Measurements from ENCODE around the gene NLGN1. TPM values are rescaled to one million over a fixed set of nuclear protein-coding genes. Genes with fewer than 3 reads are reported as not detected.

NLGN1 gene
- total RNA-seq, 1 donor from 2014 or later = 4.5 TPM

DNA sequence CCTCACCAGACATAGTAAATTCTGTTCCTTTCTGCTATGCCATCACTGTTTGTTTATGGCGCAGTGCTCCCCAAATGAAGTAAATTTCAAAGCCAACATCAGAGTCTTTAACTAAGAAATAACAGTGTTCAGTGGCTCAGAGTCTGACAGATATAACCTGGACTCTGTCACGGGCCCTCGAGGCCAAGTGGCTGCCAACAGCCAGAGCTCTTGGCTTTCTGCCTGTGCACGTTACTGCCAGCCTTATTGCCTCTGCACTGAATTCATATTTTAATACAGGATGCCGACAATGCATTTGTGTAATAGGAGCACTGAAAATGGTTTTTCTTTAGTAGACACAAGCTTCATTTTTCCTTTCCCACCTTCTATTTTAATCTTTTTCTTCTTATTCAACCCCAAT lies 219.9 kb downstream of the NLGN1 start:
- DNase-seq (ENCODE audit: low read depth) = no peak
- TF ChIP-seq, protein P1, sequence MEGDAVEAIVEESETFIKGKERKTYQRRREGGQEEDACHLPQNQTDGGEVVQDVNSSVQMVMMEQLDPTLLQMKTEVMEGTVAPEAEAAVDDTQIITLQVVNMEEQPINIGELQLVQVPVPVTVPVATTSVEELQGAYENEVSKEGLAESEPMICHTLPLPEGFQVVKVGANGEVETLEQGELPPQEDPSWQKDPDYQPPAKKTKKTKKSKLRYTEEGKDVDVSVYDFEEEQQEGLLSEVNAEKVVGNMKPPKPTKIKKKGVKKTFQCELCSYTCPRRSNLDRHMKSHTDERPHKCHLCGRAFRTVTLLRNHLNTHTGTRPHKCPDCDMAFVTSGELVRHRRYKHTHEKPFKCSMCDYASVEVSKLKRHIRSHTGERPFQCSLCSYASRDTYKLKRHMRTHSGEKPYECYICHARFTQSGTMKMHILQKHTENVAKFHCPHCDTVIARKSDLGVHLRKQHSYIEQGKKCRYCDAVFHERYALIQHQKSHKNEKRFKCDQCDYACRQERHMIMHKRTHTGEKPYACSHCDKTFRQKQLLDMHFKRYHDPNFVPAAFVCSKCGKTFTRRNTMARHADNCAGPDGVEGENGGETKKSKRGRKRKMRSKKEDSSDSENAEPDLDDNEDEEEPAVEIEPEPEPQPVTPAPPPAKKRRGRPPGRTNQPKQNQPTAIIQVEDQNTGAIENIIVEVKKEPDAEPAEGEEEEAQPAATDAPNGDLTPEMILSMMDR (IDR thresholded peaks at IDR 0.05; ENCODE audit: insufficient read depth, low read length, poor library complexity, severe bottlenecking) = no peak
- H3K4me3 ChIP-seq (ENCODE audit: low read depth, low read length) = no peak overlapping the region
- no peaks in the 10 kb centered on the region for H3K27me3 ChIP-seq (ENCODE audit: control insufficient read depth, insufficient read depth, low read length)
- H3K36me3 ChIP-seq (ENCODE audit: control insufficient read depth, insufficient read depth, low read length) = no peaks in the 10 kb centered on the region

DNA sequence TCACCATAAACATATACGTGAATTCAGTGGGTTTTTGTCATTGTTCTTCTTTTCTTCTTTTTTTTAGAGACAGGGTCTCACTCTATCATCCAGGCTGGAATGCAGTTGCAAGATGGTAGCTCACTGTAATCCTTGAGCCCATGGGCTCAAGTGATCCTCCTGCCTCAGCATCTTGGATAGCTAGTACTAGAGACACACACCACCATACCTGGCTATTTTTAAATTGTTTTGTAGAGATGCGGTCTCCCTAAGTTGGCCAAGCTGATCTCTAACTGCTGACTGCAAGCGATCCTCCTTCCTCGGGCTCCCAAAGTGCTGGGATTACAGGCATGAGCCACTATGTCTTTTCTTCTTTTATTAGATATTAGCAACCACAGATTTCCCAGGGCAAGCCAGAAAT lies 220.6 kb downstream of the NLGN1 start:
- Histone ChIP-seq H3K4me3 (ENCODE audit: low read depth, low read length) (no peak overlapping the region), H3K27me3 (ENCODE audit: control insufficient read depth, insufficient read depth, low read length) (no peaks in the 10 kb centered on the region), H3K36me3 (ENCODE audit: control insufficient read depth, insufficient read depth, low read length) (no peaks in the 10 kb centered on the region)
- TF ChIP-seq, protein P1 (IDR thresholded peaks at IDR 0.05; ENCODE audit: insufficient read depth, low read length, poor library complexity, severe bottlenecking) = no peak
- DNase-seq (ENCODE audit: low read depth) = no peak

DNA sequence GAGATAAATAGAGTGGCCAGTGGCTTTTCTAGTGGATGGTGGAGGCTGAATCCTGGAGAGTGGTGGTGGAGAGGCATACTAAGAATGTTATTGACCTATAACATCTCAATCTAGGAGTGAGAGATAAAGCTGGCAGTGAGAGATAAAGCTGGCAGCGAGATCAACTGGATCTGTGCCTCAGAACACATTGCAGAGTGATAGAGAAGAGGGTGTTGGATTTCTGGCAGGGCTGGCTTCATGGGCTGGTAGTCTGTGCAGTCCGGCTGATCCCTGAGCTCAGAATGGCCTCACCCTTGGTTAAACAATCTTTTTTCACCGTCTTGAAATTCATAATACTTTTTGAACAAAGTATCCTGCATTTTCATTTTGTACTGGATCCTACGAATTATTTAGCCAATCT lies 221.2 kb downstream of the NLGN1 start:
- TF ChIP-seq, protein P1 (IDR thresholded peaks at IDR 0.05; ENCODE audit: insufficient read depth, low read length, poor library complexity, severe bottlenecking) = no peak
- H3K27me3 ChIP-seq (ENCODE audit: control insufficient read depth, insufficient read depth, low read length) = no peaks in the 10 kb centered on the region
- DNase-seq (ENCODE audit: low read depth) = no peak
- no peaks in the 10 kb centered on the region for H3K36me3 ChIP-seq (ENCODE audit: control insufficient read depth, insufficient read depth, low read length)
- no peak overlapping the region for H3K4me3 ChIP-seq (ENCODE audit: low read depth, low read length)

DNA sequence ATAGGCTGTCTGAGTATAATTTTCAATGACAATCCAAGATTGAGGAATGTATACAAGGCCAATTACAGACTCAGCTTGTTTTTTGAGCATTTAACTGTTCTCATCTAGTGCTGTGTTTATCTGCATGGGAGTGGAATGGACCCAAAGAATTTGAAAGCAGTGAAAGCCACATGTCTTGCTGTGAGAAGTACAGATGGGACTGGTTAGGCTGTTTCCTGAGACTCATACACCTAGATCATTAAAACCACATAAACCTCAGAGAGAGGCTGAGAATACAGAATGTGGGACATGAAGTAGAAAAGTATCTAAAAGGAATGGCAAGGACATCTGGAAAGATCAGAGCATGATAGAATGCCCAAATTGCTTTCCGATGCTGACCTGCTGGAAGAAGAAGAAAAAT lies 224.6 kb downstream of the NLGN1 start:
- Histone ChIP-seq H3K36me3 (ENCODE audit: control insufficient read depth, insufficient read depth, low read length) (no peaks in the 10 kb centered on the region), H3K27me3 (ENCODE audit: control insufficient read depth, insufficient read depth, low read length) (no peaks in the 10 kb centered on the region), H3K4me3 (ENCODE audit: low read depth, low read length) (no peak overlapping the region)
- TF ChIP-seq, protein P1 (IDR thresholded peaks at IDR 0.05; ENCODE audit: insufficient read depth, low read length, poor library complexity, severe bottlenecking) = no peak
- no peak for DNase-seq (ENCODE audit: low read depth)

DNA sequence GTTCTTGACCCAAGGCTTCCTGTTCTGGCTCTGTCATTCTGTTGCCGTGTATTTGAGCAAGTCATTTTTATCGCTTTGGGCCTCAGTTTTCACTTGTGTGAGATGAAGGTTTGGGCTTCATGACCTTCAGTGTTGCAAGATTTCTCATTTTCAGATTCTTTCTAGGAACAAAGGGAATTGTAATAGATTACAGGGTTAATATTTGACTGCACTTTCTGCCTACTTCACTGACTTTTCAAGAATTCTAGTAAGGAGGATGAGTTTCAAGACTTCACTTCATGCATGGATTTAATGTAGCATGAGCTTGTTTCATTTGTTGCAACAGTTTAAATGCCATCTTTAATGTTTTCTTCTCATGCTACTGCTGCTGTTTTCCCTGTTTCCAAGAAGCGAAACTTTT lies 226.5 kb downstream of the NLGN1 start:
- no peaks in the 10 kb centered on the region for H3K27me3 ChIP-seq (ENCODE audit: control insufficient read depth, insufficient read depth, low read length)
- TF ChIP-seq, protein P1 (IDR thresholded peaks at IDR 0.05; ENCODE audit: insufficient read depth, low read length, poor library complexity, severe bottlenecking) = no peak
- no peak overlapping the region for H3K4me3 ChIP-seq (ENCODE audit: low read depth, low read length)
- peak; percentile 18 for DNase-seq (ENCODE audit: low read depth)
- H3K36me3 ChIP-seq (ENCODE audit: control insufficient read depth, insufficient read depth, low read length) = no peaks in the 10 kb centered on the region

DNA sequence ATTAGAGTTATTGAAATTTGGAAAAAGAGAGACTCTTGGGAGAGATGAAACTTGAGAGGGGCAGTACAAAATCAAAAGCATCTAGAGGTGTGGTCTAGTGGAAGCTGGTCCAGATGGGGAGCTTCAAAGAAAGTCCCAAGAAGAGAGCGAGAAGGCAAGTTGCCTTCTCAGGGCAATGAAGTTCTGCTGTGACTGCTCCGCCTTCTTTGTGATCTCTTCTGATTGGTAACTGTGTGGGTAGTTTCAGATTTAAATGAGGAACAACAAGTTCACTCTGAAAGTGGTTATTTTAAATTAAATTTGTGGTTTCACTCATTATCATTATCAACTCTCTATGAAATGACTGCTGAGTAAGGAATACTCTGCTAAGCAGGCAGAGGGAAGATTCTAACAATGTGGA lies 233.3 kb downstream of the NLGN1 start:
- H3K4me3 ChIP-seq (ENCODE audit: low read depth, low read length) = no peak overlapping the region
- TF ChIP-seq, protein P1 (IDR thresholded peaks at IDR 0.05; ENCODE audit: insufficient read depth, low read length, poor library complexity, severe bottlenecking) = no peak
- no peak for DNase-seq (ENCODE audit: low read depth)
- H3K36me3 ChIP-seq (ENCODE audit: control insufficient read depth, insufficient read depth, low read length) = no peaks in the 10 kb centered on the region
- H3K27me3 ChIP-seq (ENCODE audit: control insufficient read depth, insufficient read depth, low read length) = no peaks in the 10 kb centered on the region
